Measurements from ENCODE around the gene SLC14A1. TPM values are rescaled to one million over a fixed set of nuclear protein-coding genes. Genes with fewer than 3 reads are reported as not detected.

SLC14A1 gene
- total and polyA plus RNA-seq, 8 donors: 0.20 to 4.2 (median 3.1) TPM; not detected in 3

GRCh38 chr18:45727068-45727467 is 3.1 kb downstream of the SLC14A1 start:
- DNase-seq: no peak
- no peaks in the 10 kb centered on the region for H3K9me3 ChIP-seq
- TF ChIP-seq EP300 (IDR thresholded peaks at IDR 0.05) (no peak), POLR2A (IDR thresholded peaks at IDR 0.05) (no peak), POLR2AphosphoS5 (IDR thresholded peaks at IDR 0.05) (no peak)
- TF ChIP-seq, protein P1, sequence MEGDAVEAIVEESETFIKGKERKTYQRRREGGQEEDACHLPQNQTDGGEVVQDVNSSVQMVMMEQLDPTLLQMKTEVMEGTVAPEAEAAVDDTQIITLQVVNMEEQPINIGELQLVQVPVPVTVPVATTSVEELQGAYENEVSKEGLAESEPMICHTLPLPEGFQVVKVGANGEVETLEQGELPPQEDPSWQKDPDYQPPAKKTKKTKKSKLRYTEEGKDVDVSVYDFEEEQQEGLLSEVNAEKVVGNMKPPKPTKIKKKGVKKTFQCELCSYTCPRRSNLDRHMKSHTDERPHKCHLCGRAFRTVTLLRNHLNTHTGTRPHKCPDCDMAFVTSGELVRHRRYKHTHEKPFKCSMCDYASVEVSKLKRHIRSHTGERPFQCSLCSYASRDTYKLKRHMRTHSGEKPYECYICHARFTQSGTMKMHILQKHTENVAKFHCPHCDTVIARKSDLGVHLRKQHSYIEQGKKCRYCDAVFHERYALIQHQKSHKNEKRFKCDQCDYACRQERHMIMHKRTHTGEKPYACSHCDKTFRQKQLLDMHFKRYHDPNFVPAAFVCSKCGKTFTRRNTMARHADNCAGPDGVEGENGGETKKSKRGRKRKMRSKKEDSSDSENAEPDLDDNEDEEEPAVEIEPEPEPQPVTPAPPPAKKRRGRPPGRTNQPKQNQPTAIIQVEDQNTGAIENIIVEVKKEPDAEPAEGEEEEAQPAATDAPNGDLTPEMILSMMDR (IDR thresholded peaks at IDR 0.05): no peak
- no peak overlapping the region for H3K4me3 ChIP-seq
- 91 to 96% (median 92%) methylated on average over 18 of the region's 18 CpGs for WGBS, 5 donors
- H3K4me1 ChIP-seq: peaks cover 0 to 5% (median 0%) of the 10 kb centered on the region in 4 donors
- no peak overlapping the region for H3K27ac ChIP-seq
- intact Hi-C loops (cut with DNase I; ENCODE audit: low total_unique reads): no loop called here
- H3K27me3 ChIP-seq: peaks cover 0 to 8% (median 0%) of the 10 kb centered on the region in 3 donors
- H3K36me3 ChIP-seq: no peaks in the 10 kb centered on the region

GRCh38 chr18:45728336-45729010 is 4.5 kb downstream of the SLC14A1 start:
- intact Hi-C loops (cut with DNase I; ENCODE audit: low total_unique reads): no loop called here
- no peaks in the 10 kb centered on the region for H3K4me1 ChIP-seq

DNA sequence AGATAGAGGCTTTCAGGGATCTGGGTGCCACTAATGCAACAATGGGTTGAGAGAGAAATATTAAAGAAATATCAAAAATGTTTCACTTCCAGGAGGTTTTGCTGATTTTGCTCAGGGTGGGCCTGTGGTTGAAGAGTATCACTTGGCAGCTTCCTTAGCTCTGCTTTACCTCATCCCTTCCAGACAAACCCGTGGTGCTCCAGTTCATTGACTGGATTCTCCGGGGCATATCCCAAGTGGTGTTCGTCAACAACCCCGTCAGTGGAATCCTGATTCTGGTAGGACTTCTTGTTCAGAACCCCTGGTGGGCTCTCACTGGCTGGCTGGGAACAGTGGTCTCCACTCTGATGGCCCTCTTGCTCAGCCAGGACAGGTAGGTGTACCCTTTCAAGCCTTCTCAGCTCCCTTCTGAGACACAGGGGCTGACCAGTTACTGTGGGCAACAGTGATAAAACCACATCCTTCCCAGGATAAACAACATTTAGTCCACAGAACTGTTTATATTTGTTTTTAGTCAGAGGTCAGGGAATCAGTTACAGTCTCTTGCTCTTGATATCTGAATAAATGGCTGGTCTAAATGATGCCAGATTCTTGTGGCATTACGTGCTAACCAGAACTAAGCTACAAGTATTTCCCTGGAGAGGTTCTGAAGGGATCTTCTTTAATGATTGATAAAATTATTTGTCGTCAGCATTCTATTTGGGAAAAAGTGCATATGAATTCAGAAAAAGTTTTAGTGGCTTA is 7.0 kb downstream of the SLC14A1 start:
- intact Hi-C loops (cut with DNase I; ENCODE audit: low total_unique reads): no loop called here
- 63 to 80% (median 71%) methylated on average over 6 of the region's 6 CpGs for WGBS, 5 donors
- no peaks in the 10 kb centered on the region for H3K4me1 ChIP-seq

More at GRCh38 chr18:45728336-45729010, 4.5 kb downstream of the SLC14A1 start:
- Histone ChIP-seq H3K4me3 (no peak overlapping the region), H3K27me3 (no peaks in the 10 kb centered on the region), H3K36me3 (no peaks in the 10 kb centered on the region), H3K27ac (no peak overlapping the region), H3K9me3 (no peaks in the 10 kb centered on the region)
- TF ChIP-seq, protein P1 (IDR thresholded peaks at IDR 0.05): no peak
- no peak for TF ChIP-seq POLR2A (IDR thresholded peaks at IDR 0.05)
- no peak for TF ChIP-seq EP300 (IDR thresholded peaks at IDR 0.05)
- WGBS, 5 donors: 25 to 40% (median 35%) methylated on average over 2 of the region's 2 CpGs
- DNase-seq: no peak

GRCh38 chr18:45731716-45732115 is 7.7 kb downstream of the SLC14A1 start:
- no peak for DNase-seq
- Histone ChIP-seq H3K27me3 (no peaks in the 10 kb centered on the region), H3K36me3 (no peaks in the 10 kb centered on the region), H3K9me3 (no peaks in the 10 kb centered on the region), H3K4me3 (no peak overlapping the region), H3K4me1 (no peaks in the 10 kb centered on the region), H3K27ac (no peak overlapping the region)
- intact Hi-C loops (cut with DNase I; ENCODE audit: low total_unique reads): no loop called here
- WGBS, 5 donors: 44 to 86% (median 81%) methylated on average over 2 of the region's 2 CpGs
- no peak for TF ChIP-seq POLR2AphosphoS5 (IDR thresholded peaks at IDR 0.05)
- TF ChIP-seq, protein P1 (IDR thresholded peaks at IDR 0.05): no peak
- no peak for TF ChIP-seq POLR2A (IDR thresholded peaks at IDR 0.05)
- TF ChIP-seq EP300 (IDR thresholded peaks at IDR 0.05): no peak

More for the DNA sequence above, 7.0 kb downstream of the SLC14A1 start:
- no peak for TF ChIP-seq POLR2AphosphoS5 (IDR thresholded peaks at IDR 0.05)
- TF ChIP-seq EP300 (IDR thresholded peaks at IDR 0.05): no peak
- H3K27ac ChIP-seq: no peak overlapping the region
- DNase-seq: no peak
- H3K36me3 ChIP-seq: no peaks in the 10 kb centered on the region
- H3K27me3 ChIP-seq: no peaks in the 10 kb centered on the region
- no peak overlapping the region for H3K4me3 ChIP-seq
- no peaks in the 10 kb centered on the region for H3K9me3 ChIP-seq

All from stomach (tissue), 9 donors.